ENCODE measurements around the gene PROSER2. TPM values are rescaled to one million over a fixed set of nuclear protein-coding genes. Genes with fewer than 3 reads are reported as not detected.
A peak's percentile ranks its signal among the peaks of the same experiment; 100 is the strongest.

The PROSER2 gene
- total and polyA plus RNA-seq, 2 donors (not counting 1 experiment from before 2014, with no cell fraction given), result 0.07 TPM; not detected in 1

- no peaks in the 10 kb centered on the region for H3K4me1 ChIP-seq (ENCODE audit: control insufficient read depth in 2 of 2, insufficient read depth in 2 of 2, low read length in 2 of 2)
Measured at GRCh38 chr10:11782793-11783557, 40.2 kb upstream of the PROSER2 start.

More at GRCh38 chr10:11782793-11783557, 40.2 kb upstream of the PROSER2 start:
- H3K4me2 ChIP-seq (replicated peaks; ENCODE audit: low read depth, low read length, poor library complexity, severe bottlenecking), result no peak overlapping the region
- Mint-ChIP-seq H3K27ac (no peak overlapping the region), H3K9me3 (ENCODE audit: insufficient read depth) (no peaks in the 10 kb centered on the region), H3K27me3 (peaks cover 9% of the 10 kb centered on the region), H3K4me3 (no peak overlapping the region), H3K4me1 (peaks cover 1% of the 10 kb centered on the region)
- DNase-seq (peak; percentile 64), ATAC-seq (ENCODE audit: low read depth) (peak; percentile 49)
- H3K9me3 ChIP-seq (ENCODE audit: control extremely low read depth in 1 of 3, control insufficient read depth in 2 of 3, insufficient read depth in 1 of 3, low read length in 2 of 3), result peaks cover 0 to 3% (median 0%) of the 10 kb centered on the region in 3 donors
- POLR2A ChIA-PET, result no interaction called here
- CTCF ChIA-PET, result interaction anchor here (0.6 to 1.7 kb wide), 13 partner anchors 11 to 1292 kb away, joined by 3 to 8 read pairs (median 4); no protein-coding TSS in a partner anchor
- peak; percentile 73 for TF ChIP-seq CTCF (IDR thresholded peaks at IDR 0.05)
- TF ChIP-seq EZH2 (IDR thresholded peaks at IDR 0.05; ENCODE audit: borderline replicate concordance, insufficient read depth, low read depth, low read length, poor library complexity, severe bottlenecking), result no peak
- H3K27me3 ChIP-seq (replicated peaks in 1 of 4; ENCODE audit: control extremely low read depth in 1 of 4, control insufficient read depth in 3 of 4, insufficient read depth in 4 of 4, low read length in 3 of 4), result no peaks in the 10 kb centered on the region
- WGBS (ENCODE audit: insufficient coverage), result 80% methylated on average over 13 of the region's 18 CpGs
- H3K9ac ChIP-seq (ENCODE audit: low read length), result no peak overlapping the region
- no peak overlapping the region for H3K27ac ChIP-seq (ENCODE audit: low read length in 2 of 2)
- no peaks in the 10 kb centered on the region for H3K79me2 ChIP-seq (ENCODE audit: control insufficient read depth, insufficient read depth, low read length)
- no peak overlapping the region for H2AFZ ChIP-seq (ENCODE audit: insufficient read depth, low read depth, low read length, poor library complexity, severe bottlenecking)
- no peak overlapping the region for H3K4me3 ChIP-seq (ENCODE audit: control extremely low read depth in 1 of 5, extremely low read depth in 1 of 5, insufficient read depth in 1 of 5, low read depth in 2 of 5, low read length in 4 of 5)
- intact Hi-C loops (cut with micrococcal nuclease), result loop anchor here (10.0 kb wide), 1 partner anchor 1292 kb away; no protein-coding TSS in a partner anchor
- no peaks in the 10 kb centered on the region for H3K36me3 ChIP-seq (replicated peaks in 1 of 2; ENCODE audit: control extremely low read depth in 1 of 2, control insufficient read depth in 1 of 2, extremely low read depth in 1 of 2, insufficient read depth in 2 of 2, low read length in 1 of 2)
- no peaks in the 10 kb centered on the region for H4K20me1 ChIP-seq (ENCODE audit: control insufficient read depth, insufficient read depth, low read length, poor library complexity, severe bottlenecking)
